H1 (cell line): ENCODE data around the gene CD58. TPM values are rescaled to one million over a fixed set of nuclear protein-coding genes. Genes with fewer than 3 reads are reported as not detected.

ENCODE experiments used
- BCL11A ChIP-seq, 2 experiments: IDR thresholded peaks; one replicate each; pipeline ENCODE4 v1.6.1; 2011; ENCODE audit warnings: low read depth in 2 of 2, low read length in 2 of 2, mild to moderate bottlenecking in 2 of 2
- FOSL1 ChIP-seq: IDR thresholded peaks from 2 replicates; pipeline ENCODE4 v1.6.1; 2011; ENCODE audit warnings: mild to moderate bottlenecking, low read depth, low read length, moderate library complexity; ENCODE audit not compliant: insufficient read depth
- MAFK ChIP-seq: IDR thresholded peaks from 2 replicates; pipeline ENCODE4 v1.6.1; 2012; ENCODE audit warnings: low read depth, mild to moderate bottlenecking, improper control_type of control experiment, low read length
- SIRT6 ChIP-seq: IDR thresholded peaks from one replicate; pipeline ENCODE4 v1.7.1; 2012; ENCODE audit warnings: low read length, inconsistent platforms
- polyA plus RNA-seq, 7 experiments: library from polyadenylated mRNA; depleted of rRNA in 3 of 7; stranded (reverse) in 5 of 7; unstranded in 2 of 7; fragments of >200 nt in 5 of 7; fragments of 200-250 nt in 2 of 7; gene quantifications; 1 replicate in 5 of 7; 2 replicates in 1 of 7; 4 replicates in 1 of 7; pipeline versions ENCODE4 v1.2.1 to v1.2.3, GENCODE V29; 2011 to 2013; ENCODE audit warnings: missing spikeins in 2 of 7, mixed read lengths in 2 of 7
- total RNA-seq: library from RNA; stranded (reverse); fragmentation: NEBNext Ultra II Directional; extraction: Animal tissue kit (Norgen Biotek cat#: 25700); gene quantifications from 2 replicates; pipeline ENCODE4 v1.2.1, GENCODE V29; 2021

CD58 gene
- total and polyA plus RNA-seq, 2 of the 8 experiments (the other 6 are each of a cell fraction or from before 2014, with no cell fraction given) = 5.3 to 5.5 TPM

DNA sequence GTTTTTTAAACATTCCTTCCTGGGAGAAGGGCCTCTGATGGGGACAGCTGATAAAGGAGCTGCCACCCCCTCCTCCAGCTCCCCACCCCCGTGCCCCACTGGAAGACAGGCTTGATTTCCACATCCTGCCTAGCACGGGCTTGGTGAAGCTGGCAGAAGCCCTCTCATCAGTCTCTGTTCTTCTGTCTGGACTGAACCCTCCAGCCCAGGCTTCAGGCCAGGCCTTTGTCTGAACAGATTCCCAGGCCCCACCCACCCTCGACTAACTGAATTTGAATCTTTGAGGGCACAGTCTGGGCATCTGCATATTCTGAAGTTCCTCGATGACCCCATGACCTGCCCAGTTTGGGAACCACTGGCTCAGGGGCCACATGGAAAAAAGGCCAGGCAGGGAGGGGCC, 75.3 kb downstream of the CD58 start (continued):
- TF ChIP-seq BCL11A (IDR thresholded peaks at IDR 0.05; ENCODE audit: low read depth in 2 of 2, low read length in 2 of 2) = no peak
- TF ChIP-seq FOSL1 = no peak
- TF ChIP-seq SIRT6 = no peak
- TF ChIP-seq MAFK = no peak
